ENCODE results near the gene GBX2. TPM values are rescaled to one million over a fixed set of nuclear protein-coding genes. Genes with fewer than 3 reads are reported as not detected.

Gene GBX2
- total RNA-seq, 4 donors from 2014 or later, result not detected

- H3K4me3 ChIP-seq, result no peak overlapping the region
- TF ChIP-seq POLR2A (IDR thresholded peaks at IDR 0.05) (no peak), CTCF (IDR thresholded peaks at IDR 0.05) (peak; percentile 35 to 55 (median 44))
- no peak for DNase-seq
- no peak overlapping the region for H3K27ac ChIP-seq
- no peaks in the 10 kb centered on the region for H3K36me3 ChIP-seq
- peaks cover 0 to 4% of the 10 kb centered on the region in 2 donors for H3K4me1 ChIP-seq
- intact Hi-C loops (cut with DNase I; ENCODE audit: low total_unique reads), result loop anchor here (10.0 kb wide), 1 partner anchor 403 kb away; no protein-coding TSS in a partner anchor
- H3K9me3 ChIP-seq, result no peaks in the 10 kb centered on the region
- peaks cover 23 to 85% of the 10 kb centered on the region in 2 donors for H3K27me3 ChIP-seq
Observed at GRCh38 chr2:236177967-236178889, 10.0 kb upstream of the GBX2 start.

- no peak for DNase-seq
- Histone ChIP-seq H3K27ac (no peak overlapping the region), H3K4me3 (no peak overlapping the region), H3K36me3 (no peaks in the 10 kb centered on the region), H3K27me3 (peaks cover 29 to 91% of the 10 kb centered on the region in 2 donors), H3K9me3 (no peaks in the 10 kb centered on the region), H3K4me1 (peaks cover 0 to 4% of the 10 kb centered on the region in 2 donors)
- TF ChIP-seq CTCF (IDR thresholded peaks at IDR 0.05) (peak in 1 of 4 experiments; percentile 9), POLR2A (IDR thresholded peaks at IDR 0.05) (no peak)
- intact Hi-C loops (cut with DNase I; ENCODE audit: low total_unique reads), result loop anchor here (10.0 kb wide), 1 partner anchor 403 kb away; no protein-coding TSS in a partner anchor
Observed at GRCh38 chr2:236177604-236177966, 9.4 kb upstream of the GBX2 start.

GRCh38 chr2:236176951-236177350, 8.8 kb upstream of the GBX2 start:
- TF ChIP-seq CTCF (IDR thresholded peaks at IDR 0.05), result no peak
- TF ChIP-seq POLR2A (IDR thresholded peaks at IDR 0.05), result no peak
- Histone ChIP-seq H3K9me3 (no peaks in the 10 kb centered on the region), H3K27me3 (peaks cover 34 to 94% of the 10 kb centered on the region in 2 donors), H3K36me3 (no peaks in the 10 kb centered on the region), H3K4me1 (peaks cover 0 to 4% of the 10 kb centered on the region in 2 donors), H3K4me3 (no peak overlapping the region), H3K27ac (no peak overlapping the region)
- intact Hi-C loops (cut with DNase I; ENCODE audit: low total_unique reads), result loop anchor here (10.0 kb wide), 1 partner anchor 402 kb away; no protein-coding TSS in a partner anchor
- DNase-seq, result no peak

- H3K27me3 ChIP-seq, result peaks cover 37 to 94% of the 10 kb centered on the region in 2 donors
- intact Hi-C loops (cut with DNase I; ENCODE audit: low total_unique reads), result loop anchor here (10.0 kb wide), 1 partner anchor 402 kb away; no protein-coding TSS in a partner anchor
- H3K4me1 ChIP-seq, result peaks cover 0 to 4% of the 10 kb centered on the region in 2 donors
Observed at GRCh38 chr2:236176417-236176816, 8.2 kb upstream of the GBX2 start.

More at GRCh38 chr2:236176417-236176816, 8.2 kb upstream of the GBX2 start:
- TF ChIP-seq CTCF (IDR thresholded peaks at IDR 0.05) (no peak), POLR2A (IDR thresholded peaks at IDR 0.05) (no peak)
- Histone ChIP-seq H3K4me3 (no peak overlapping the region), H3K27ac (no peak overlapping the region), H3K9me3 (no peaks in the 10 kb centered on the region), H3K36me3 (no peaks in the 10 kb centered on the region)
- no peak for DNase-seq

All from uterus (tissue), 4 donors.